SIG-M5 treated with dmso at 0.1 percent for 504 hours (cell line): ENCODE data around the gene BLVRA.
A peak's percentile ranks its signal among the peaks of the same experiment; 100 is the strongest.
"Not testable (repeated sequence)": the region's sequence is repeated elsewhere in the genome, so short reads cannot be mapped to it uniquely, and the experiment has no call there.

Experiments used
- DNase-seq: peaks from one replicate; lab custom pipeline; 2025; ENCODE audit not compliant: unreplicated experiment; lab: John Stamatoyannopoulos, UW

BLVRA gene

DNA sequence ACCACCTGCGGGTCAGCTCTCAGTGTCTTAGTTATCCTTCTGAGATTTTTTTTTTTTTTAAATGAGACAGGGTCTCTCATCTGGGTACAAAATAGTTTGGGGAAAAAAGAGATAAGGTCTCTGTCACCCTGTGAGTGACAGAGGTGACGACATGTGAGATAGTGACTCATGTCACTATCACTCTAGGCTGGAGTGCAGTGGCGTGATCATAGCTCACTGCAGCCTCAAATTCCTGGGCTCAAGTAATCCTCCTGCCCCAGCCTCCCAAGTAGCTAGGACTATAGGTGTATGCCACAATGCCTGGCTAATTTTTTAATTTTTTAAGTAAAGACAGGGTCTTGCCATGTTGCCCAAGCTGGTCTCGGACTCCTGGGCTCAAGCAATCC, 10.4 kb downstream of the BLVRA start:
- no peak for DNase-seq

DNA sequence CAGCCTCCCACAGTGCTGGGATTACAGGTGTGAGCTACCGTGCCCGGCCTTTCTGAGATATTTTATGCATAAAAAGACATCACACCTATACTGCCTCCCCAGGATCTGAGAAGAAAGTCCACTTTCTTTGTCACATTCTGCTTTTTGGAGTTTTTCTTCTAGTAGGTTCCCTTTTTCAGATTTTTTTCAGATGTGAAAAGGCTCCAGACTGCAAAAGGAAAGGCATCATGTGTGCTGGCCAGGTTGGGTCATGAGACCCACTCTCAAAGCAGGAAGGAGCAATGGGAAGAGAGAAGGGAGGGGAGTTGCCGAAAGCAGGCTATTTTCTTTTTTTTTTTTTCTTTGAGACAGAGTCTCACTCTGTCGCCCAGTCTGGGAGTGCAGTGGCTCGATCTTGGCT, 10.8 kb downstream of the BLVRA start:
- no peak for DNase-seq

DNA sequence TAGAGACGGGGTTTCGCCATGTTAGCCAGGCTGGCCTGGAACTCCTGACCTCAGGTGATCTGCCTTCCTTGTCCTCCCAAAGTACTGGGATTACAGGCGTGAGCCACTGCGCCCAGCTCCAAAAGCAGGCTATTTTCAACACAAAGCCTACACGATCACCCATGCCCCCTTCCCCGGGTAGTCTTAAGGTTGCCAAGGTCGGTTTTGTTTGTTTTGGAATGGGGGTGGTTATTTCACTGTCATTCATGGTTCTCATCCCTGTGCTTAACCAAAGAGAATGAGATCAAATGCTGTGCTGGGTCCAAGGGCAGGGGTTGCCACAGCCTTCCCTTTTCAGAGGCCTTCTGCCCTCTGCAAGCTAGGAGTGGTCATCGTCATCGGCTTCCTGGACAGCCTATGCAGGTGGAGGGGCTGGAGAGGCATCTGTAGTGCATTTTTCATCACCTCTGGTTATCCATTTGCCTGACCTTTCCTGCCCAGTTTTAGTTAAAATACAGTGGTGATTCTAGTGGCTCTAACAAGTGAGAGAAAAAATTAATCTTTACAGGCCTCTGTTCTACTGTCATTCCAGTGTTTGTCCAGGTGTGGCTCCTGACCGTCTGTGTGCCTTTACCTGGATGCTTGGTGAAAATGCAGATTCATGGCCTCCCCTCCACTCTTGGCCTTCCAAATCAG, 11.4 kb downstream of the BLVRA start:
- DNase-seq, result no peak

DNA sequence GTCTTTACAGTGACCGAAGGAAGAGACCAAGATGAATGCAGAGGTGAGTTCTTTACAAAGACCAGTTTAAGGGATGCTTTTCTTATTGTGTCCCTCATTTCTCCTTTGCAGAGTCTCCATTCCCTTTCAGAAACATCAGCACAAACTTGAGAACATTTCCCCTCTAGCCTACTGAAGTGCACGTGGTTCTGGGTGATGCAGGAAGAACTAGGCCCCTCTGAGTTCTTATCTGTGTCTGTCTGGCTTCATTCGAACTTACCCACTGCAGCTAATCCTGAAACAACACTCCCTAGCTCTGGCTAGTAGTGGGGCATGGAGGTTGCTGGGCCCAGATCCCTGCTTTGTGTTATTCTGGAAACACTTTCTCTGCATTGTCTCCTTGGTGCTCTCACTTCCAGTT, 12.6 kb downstream of the BLVRA start:
- DNase-seq, result no peak

DNA sequence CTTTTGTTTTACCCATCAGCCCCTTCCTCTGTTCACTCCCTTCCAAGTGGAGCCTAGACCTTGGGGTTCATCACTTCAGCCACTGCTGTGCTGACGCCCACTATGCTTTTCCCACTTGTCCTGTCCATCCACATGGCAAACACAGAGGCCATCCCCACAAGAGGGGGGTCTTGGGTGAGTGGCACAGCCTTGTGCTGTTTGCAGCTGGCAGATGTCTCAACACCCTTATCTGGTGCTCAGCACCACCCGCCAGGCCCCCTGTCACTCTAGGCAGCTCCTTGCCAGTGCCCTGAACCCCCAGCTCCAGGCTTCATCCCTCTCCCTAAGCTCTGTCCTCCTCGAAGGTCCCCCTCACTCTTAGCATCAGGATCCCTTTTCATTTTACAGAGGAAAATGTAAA, 13.1 kb downstream of the BLVRA start:
- no peak for DNase-seq

DNA sequence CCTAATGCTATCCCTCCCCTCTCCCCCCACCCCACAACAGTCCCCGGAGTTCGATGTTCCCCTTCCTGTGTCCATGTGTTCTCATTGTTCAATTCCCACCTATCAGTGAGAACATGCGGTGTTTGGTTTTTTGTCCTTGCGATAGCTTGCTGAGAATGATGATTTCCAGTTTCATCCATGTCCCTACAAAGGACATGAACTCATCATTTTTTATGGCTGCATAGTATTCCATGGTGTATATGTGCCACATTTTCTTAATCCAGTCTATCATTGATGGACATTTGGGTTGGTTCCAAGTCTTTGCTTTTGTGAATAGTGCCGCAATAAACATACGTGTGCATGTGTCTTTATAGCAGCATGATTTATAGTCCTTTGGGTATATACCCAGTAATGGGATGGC, 14.8 kb downstream of the BLVRA start:
- DNase-seq, result not testable (repeated sequence)

DNA sequence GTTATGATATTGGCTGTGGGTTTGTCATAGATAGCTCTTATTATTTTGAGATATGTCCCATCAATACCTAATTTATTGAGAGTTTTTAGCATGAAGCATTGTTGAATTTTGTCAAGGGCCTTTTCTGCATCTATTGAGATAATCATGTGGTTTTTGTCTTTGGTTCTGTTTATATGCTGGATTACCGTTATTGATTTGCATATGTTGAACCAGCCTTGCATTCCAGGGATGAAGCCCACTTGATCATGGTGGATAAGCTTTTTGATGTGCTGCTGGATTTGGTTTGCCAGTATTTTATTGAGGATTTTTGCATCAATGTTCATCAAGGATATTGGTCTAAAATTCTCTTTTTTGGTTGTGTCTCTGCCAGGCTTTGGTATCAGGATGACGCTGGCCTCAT, 16.8 kb downstream of the BLVRA start:
- not testable (repeated sequence) for DNase-seq

DNA sequence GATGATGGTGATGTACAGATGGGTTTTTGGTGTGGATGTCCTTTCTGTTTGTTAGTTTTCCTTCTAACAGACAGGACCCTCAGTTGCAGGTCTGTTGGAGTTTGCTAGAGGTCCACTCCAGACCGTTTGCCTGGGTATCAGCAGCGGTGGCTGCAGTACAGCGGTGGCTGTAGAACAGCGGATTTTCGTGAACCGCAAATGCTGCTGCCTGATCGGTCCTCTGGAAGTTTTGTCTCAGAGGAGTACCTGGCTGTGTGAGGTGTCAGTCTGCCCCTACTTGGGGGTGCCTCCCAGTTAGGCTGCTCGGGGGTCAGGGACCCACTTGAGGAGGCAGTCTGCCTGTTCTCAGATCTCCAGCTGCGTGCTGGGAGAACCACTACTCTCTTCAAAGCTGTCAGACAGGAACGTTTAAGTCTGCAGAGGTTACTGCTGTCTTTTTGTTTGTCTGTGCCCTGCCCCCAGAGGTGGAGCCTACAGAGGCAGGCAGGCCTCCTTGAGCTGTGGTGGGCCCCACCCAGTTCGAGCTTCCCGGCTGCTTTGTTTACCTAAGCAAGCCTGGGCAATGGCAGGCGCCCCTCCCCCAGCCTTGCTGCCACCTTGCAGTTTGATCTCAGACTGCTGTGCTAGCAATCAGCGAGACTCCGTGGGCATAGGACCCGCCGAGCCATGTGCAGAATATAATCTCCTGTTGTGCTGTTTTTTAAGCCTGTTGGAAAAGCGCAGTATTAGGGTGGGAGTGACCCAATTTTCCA, 20.0 kb downstream of the BLVRA start:
- DNase-seq, result not testable (repeated sequence)

DNA sequence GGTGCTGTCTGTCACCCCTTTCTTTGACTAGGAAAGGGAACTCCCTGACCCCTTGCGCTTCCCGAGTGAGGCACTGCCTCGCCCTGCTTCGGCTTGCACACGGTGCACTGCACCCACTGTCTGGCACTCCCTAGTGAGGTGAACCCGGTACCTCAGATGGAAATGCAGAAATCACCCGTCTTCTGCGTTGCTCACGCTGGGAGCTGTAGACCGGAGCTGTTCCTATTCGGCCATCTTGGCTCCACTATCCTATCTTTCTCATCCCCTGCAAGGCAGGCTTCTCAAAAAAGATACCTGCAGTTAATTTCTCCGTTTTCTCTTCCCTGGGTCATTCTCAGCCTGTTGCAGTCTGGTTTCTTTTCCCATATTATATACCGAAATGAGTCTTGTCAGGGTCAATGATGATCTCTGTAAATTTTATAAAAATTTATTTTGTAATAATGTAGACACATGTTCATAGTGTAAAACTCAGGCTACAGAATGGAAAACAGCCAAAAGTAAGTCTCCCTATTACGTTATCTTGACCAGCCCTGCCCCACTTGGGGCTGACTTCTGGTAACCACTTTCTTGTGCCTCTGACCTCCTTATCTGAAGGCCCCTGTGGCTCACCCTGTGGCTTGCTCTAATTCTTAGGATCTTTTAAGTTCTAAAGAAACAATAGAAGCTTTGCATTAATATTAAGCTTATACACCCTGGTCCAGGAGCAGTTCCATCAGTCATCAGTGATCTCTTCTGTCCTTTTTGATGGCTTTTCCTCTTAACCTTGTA, 20.7 kb downstream of the BLVRA start:
- no peak for DNase-seq

DNA sequence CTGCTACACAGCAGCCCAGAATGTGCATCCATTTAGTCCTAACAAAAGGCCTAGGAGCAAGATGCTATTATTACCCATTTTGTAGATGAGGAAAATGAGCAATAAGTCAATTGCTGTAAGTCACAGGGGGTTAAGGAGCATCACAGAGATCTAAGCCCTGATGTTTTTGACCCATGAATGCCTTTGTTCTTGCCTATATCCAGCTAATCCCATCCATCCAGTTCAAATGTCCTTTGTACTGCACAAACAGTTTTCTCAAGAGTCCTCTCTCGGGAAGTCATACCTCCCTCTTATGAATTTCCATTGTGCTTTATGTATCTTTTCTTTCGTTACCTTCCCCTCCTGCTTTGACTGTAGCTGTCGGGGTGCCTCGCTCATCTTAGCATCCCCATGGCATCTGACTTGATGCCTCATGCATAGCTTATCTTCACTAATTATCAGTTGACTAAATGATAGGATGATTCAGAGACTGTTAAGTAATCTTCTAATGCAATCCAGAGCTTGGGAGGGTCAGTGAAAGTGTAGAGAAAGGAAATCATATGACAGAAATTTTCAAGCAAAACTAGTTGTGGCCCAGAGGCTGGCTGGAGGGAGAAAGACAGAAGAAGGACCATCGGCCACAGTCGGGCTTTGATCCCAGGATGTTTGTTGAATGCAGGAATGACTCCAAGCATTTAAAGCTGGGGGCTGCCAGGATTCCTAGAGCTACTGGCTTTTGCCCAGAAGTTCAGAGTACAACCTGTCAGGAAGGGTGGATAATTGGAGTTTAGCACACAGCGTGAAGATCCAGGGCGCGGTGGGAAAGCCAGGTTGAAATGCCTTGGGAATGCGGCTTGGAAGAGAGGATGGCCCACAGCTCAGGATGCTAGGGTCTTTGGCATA, 23.5 kb downstream of the BLVRA start:
- peak; percentile 65 for DNase-seq

DNA sequence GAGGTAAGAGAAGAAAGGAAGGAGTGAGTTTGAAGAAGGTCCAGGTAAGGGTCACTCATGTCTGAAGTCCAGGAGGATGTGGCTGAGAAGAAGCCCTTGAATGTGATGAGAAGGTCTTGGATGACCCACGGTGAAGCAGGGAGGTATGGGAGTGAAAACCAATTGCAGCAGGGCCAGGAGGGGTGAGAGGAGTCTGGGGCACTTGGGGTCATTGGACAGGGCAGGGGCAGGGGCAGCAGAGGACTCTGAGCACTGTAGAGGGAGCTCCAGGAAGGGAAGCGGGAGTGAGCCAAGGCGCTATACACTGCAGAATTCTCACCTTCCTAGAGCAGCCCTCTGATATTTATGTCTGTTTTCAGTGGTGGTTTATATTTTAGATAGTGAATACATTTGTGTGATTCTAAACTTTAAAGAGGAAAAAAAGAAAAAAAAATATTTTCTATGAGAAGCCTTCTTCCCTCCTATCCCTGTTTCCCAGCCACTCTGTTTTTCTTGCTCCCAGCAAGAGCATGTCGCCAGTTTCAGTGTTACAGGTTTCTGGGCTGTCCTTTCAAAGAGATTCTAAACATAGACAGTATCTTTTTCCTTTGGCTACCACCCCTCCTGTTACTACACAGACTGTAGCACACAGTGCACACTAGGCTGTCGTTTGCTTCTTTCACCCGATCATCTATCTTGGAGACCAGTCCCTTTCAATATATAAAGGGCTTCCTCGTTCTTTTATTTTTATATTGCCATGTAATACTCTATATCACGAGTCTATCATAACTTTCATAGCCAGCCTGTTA, 24.5 kb downstream of the BLVRA start:
- DNase-seq, result no peak

DNA sequence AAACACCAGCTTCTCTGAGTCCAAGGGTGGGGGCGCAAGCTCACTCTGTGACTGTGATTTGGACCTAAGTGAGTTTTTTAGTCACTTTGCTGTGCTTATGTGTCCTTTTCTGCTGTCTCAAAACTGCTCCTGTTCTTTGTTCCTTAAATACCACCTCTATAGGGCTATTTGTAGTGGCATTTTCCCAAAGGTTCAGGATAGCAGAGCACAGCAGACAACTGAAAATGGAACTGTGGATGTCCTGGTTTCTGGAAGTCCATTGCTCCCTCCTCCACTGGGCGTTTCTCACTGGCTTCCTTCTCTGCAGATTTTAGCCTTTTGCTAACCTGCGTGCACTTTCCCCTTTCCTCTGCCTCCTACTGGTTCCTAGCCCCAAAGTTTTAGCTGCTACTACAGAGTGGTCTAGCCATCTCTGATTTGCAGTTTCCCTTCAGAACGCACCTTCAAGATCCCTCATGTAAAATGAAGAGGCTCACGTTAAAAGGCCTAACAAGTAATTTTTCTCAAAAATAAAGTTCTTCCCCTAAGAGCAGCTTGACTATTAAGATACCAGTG, 25.6 kb downstream of the BLVRA start:
- no peak for DNase-seq

DNA sequence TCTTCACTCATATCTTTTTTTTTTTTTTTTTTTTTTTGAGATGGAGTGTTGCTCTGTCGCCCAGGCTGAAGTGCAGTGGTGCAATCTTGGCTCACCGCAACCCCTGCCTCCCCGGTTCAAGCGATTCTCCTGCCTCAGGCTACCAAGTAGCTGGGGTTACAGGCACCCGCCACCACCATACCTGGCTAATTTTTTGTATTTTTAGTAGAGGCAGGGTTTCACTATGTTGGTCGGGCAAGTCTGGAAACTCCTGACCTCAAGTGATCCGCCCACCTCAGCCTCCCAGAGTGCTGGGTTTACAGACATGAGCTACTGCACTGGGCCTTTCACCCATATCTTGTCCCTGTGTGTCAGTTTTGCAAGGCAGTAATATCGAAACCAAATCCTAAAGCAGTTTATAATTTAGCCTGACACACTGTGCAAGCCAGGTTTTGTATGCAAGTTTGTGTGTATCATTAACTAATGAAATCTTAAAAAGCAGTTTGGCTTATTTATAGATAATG, 26.2 kb downstream of the BLVRA start:
- not testable (repeated sequence) for DNase-seq

DNA sequence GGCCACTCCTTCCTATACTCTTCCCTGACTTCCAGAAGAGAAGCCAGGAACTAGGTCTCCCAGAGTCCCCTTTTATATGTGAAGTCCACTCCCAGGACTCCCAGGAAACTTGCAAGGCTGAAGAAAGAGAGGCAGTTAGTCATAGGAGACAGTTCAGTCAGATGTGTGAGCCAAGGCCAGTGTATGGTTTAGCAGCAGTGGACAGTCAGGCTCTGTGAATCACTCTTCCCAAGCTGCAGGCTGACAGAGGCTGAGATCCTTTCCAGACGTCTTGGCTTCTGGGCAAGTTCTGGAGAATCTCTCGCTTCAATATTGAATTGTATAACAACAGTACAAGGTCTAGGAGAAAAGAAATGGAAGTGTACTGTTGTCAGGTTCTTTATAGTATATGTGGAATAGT, 26.9 kb downstream of the BLVRA start:
- DNase-seq, result no peak

DNA sequence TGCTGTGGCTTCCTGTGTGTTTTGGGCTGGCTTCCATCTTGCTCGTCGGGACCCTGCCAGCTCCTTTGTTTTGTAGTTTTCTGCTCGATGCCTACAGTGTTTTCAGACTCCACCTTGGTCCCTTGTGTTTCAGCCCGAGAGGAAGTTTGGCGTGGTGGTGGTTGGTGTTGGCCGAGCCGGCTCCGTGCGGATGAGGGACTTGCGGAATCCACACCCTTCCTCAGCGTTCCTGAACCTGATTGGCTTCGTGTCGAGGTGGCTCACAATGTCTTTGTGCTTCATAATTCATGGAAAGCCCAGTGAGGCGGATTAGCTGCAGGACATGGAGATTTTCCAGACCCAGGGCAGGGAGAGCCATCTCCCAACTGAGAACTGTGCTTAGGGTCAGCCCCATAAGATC, 29.3 kb downstream of the BLVRA start:
- no peak for DNase-seq

DNA sequence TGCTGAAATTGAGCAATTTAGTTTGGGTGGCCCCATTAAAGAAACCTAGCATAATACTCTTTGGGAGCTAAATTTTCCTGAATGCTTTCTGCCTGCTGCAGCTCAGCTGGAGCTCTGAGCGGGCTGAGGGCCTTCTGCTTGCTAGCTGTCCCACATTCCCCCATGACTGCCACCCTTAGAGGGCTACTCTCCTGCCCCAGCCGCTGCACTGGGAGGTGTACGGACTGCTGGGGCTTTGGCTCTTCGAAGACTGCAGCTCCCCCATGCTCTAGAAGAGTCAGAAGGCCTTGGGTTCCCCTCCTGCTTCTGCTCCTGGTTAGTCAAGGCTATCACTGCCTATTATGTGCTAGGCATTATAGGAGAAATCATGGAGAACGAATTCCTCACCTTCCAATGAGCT, 31.5 kb downstream of the BLVRA start:
- DNase-seq, result no peak

DNA sequence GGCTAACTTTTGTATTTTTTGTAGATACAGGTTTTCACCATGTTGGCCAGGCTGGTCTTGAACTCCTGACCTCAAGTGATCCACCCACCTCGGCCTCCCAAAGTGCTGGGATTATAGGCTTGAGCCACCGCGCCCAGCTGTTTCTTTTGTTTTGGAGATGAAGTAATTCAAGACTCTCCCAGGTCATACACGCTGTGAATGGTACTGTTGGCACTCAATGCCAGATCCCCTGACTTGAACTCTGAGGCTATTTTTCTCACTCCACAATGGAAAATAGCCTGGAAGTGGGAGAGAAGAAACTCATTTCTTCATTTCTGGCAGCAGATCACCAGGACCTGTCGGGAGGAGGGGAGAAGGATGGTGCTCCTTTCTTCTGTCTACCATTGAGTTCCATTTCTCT, 32.4 kb downstream of the BLVRA start:
- no peak for DNase-seq

DNA sequence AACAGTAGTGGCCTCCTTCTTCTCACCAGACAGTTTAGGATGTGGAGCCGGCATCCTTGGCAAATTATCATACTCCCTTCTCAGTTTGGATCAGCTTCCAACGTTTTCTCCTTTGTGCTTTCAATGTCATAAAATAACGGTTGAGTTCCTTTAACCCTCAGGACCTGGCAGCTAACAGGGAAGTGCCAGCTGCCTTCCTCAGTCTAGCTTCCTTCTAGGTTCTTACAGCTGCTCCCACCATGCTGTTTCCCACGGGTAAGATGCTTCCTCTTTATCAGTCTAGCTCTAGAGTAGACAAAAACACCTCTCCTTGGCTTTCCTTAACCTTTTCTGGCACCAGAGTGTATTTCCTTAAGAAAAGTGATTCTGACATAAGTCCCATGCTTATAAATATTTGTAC, 33.2 kb downstream of the BLVRA start:
- peak; percentile 58 for DNase-seq

DNA sequence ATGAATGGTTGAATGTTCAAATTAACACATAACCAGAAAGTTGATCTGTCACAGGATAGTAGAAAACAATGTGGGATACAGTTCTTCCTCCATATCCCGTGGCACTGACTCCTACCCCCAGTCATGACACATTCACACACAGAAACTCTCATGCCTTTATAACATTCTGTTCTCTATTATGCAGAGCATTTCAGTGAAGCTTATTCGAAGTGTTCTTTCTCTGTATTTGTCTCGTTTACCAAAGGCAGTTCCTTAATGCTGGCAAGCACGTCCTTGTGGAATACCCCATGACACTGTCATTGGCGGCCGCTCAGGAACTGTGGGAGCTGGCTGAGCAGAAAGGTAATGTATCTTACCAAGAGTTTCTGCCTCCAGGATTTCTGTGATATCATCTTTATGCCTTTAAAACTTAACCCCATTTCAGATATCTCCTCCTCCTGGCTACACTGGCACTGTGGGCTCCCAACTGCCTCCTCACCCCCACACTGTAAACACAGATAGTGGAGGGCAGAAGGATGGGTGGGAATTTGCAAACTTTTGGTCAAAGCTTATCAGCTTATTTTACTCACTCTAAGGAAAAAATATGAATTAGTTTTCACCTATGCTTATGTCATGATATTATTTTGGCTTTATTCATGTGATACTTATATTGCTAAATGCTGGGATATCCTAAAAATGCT, 34.1 kb downstream of the BLVRA start:
- no peak for DNase-seq
